ENCODE data around the gene FZD7. TPM values are rescaled to one million over a fixed set of nuclear protein-coding genes. Genes with fewer than 3 reads are reported as not detected.

FZD7 gene
- total and polyA plus RNA-seq, 2 of the 8 experiments (the other 6 are each of a cell fraction or from before 2014, with no cell fraction given) = 176 to 246 TPM

DNA sequence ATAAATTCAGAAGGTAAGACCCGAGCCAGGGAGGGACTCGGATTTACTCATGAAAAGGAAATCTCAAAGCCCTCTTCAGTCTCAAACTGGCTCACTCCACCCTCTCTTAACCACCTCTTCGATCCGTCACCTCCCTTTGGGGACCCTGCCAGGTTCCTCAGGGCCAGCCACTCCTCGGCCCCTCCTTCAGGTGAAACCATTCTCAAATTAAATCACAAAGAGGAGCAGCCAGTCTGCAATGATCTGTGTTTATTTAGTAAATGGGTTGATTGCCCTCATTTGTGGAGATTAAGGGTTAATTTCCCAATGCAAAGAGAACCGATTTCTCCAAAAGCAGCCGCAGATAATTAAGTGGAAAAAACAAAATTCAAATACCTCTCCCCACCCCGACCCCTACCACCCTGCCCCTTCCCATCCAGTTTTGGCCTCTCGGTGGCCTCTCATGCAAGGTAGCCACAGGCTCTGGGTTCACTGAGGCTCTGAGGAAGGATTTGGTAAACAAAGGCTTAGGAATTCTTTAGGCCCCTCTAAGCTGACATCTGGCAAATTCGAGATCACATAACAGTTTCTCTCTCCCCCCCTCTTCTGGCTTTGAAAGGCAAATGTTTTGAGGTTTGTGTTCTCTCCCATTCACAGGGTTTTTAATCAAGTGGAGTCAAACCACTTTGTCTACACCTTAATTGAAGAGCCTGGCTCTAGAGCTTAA lies 10.3 kb upstream of the FZD7 start:
- Histone ChIP-seq H3K18ac (ENCODE audit: extremely low read depth, low read length) (no peak overlapping the region), H4K8ac (ENCODE audit: extremely low read depth, insufficient read depth, low read length) (no peak overlapping the region), H3K9me3 (ENCODE audit: insufficient read depth in 2 of 2, low read depth in 1 of 2, low read length in 1 of 2) (no peaks in the 10 kb centered on the region), H3K27ac (ENCODE audit: low read depth, low read length) (peak overlapping the region; percentile 66; the same call in 1 of the 2 replicates), H3K4me2 (ENCODE audit: insufficient read depth in 1 of 2, low read depth in 2 of 2, low read length in 2 of 2) (peak overlapping the region; percentile 68 to 78), H2BK120ac (replicated peaks; ENCODE audit: low read depth, low read length) (no peak overlapping the region), H3K79me1 (ENCODE audit: low read depth, low read length) (no peaks in the 10 kb centered on the region), H4K5ac (ENCODE audit: insufficient read length, low read depth, low read length) (peak overlapping the region; percentile 35), H2AK5ac (ENCODE audit: low read depth, low read length) (no peak overlapping the region), H3K4ac (replicated peaks; ENCODE audit: insufficient read length, low read depth, low read length) (no peak overlapping the region), H3K23me2 (ENCODE audit: low read depth, low read length) (no peaks in the 10 kb centered on the region; the same call in 1 of the 2 replicates), H2BK20ac (ENCODE audit: low read length) (no peak overlapping the region), H4K91ac (replicated peaks; ENCODE audit: insufficient read length, low read length) (no peak overlapping the region), H3K36me3 (ENCODE audit: control insufficient read depth in 2 of 4, insufficient read depth in 4 of 4, low read length in 3 of 4) (no peaks in the 10 kb centered on the region), H3K4me1 (replicated peaks in 1 of 4; ENCODE audit: control insufficient read depth in 3 of 4, insufficient read depth in 4 of 4, low read length in 3 of 4) (peaks cover 13 to 28% (median 25%) of the 10 kb centered on the region in 4 experiments), H2BK15ac (ENCODE audit: low read length) (no peak overlapping the region), H3K79me2 (ENCODE audit: control insufficient read depth in 1 of 2, insufficient read depth in 2 of 2, low read length in 2 of 2) (no peaks in the 10 kb centered on the region), H3K56ac (replicated peaks; ENCODE audit: insufficient read length, low read depth, low read length) (no peak overlapping the region), H3K23ac (ENCODE audit: insufficient read length) (no peak overlapping the region), H3K14ac (ENCODE audit: insufficient read length) (no peak overlapping the region), H4K20me1 (replicated peaks in 1 of 2; ENCODE audit: control insufficient read depth in 1 of 2, insufficient read depth in 2 of 2, low read length in 2 of 2) (no peaks in the 10 kb centered on the region), H3K27me3 (replicated peaks in 1 of 4; ENCODE audit: control insufficient read depth in 3 of 4, extremely low read depth in 1 of 4, insufficient read depth in 3 of 4, low read length in 3 of 4) (peaks cover 0 to 3% (median 0%) of the 10 kb centered on the region in 4 experiments; a peak in 3 of 7 replicates), H3K4me3 (ENCODE audit: extremely low read depth in 1 of 4, insufficient read depth in 2 of 4, low read depth in 3 of 4, low read length in 4 of 4) (peak overlapping the region in 1 of 4 experiments; percentile 44; a peak in 2 of 8 replicates), H2AFZ (ENCODE audit: low read length) (no peak overlapping the region), H3K9ac (replicated peaks in 1 of 4; ENCODE audit: extremely low read depth in 1 of 4, low read depth in 3 of 4, low read length in 3 of 4) (peak overlapping the region in 2 of 4 experiments; percentile 48 to 51; a peak in 2 of 7 replicates), H2BK12ac (ENCODE audit: low read depth, low read length) (peak overlapping the region; percentile 99; the same call in 1 of the 2 replicates), H2BK5ac (ENCODE audit: low read depth, low read length) (peak overlapping the region; percentile 93)
- FAIRE-seq (peak; percentile 99), DNase-seq (ENCODE audit: low read depth in 1 of 2, low spot score in 2 of 2) (peak; percentile 71 to 84)
- POLR2A ChIA-PET (ENCODE audit: partially characterized antibody) = interaction anchor here (0.7 to 3.0 kb wide), 15 partner anchors 9 to 162 kb away, joined by 3 to 18 read pairs (median 4); no protein-coding TSS in a partner anchor
- CTCF ChIA-PET (ENCODE audit: partially characterized antibody) = interaction anchor here (1.1 to 2.0 kb wide), 7 partner anchors 14 to 164 kb away, joined by 3 to 13 read pairs (median 5); no protein-coding TSS in a partner anchor
- WGBS, 2 experiments (ENCODE audit: extremely low coverage in 1 of 2, insufficient coverage in 1 of 2, insufficient read length in 1 of 2, insufficient replicate concordance in 2 of 2, low coverage in 1 of 2, low lambda C conversion rate in 2 of 2, missing lambda C conversion rate in 1 of 2) = 4% methylated on average over 10 of the region's 10 CpGs; no CpG with 5 or more reads in 1 of the 2 experiments
- TF ChIP-seq EZH2 (IDR thresholded peaks at IDR 0.05; ENCODE audit: low read depth, low read length, severe bottlenecking) = no peak
- no peak for TF ChIP-seq POLR2AphosphoS5 (IDR thresholded peaks at IDR 0.05; ENCODE audit: low read depth, low read length)
- no peak for TF ChIP-seq EGR1 (IDR thresholded peaks at IDR 0.05; ENCODE audit: borderline replicate concordance, low read depth, low read length)
- no peak for TF ChIP-seq PHF8 (conservative IDR thresholded peaks at IDR 0.05; ENCODE audit: low read depth, low read length)
- no peak for TF ChIP-seq CBX8 (IDR thresholded peaks at IDR 0.05; ENCODE audit: borderline replicate concordance, low read depth, low read length)

All from H1 (cell line).